Calu3 (cell line): ENCODE results near the gene ELMO1. TPM values are rescaled to one million over a fixed set of nuclear protein-coding genes. Genes with fewer than 3 reads are reported as not detected.

Experiments used
- BruUV-seq: library from RNA; stranded (reverse); fragments of 400-500 nt; replicated peaks from 2 replicates; lab custom pipeline; 2021; lab: Mats Ljungman, UMichigan
- CTCF ChIA-PET: fragments of 300-600 bp; sonication (Branson Sonifier 250); formaldehyde crosslinking; loops from one replicate; lab custom pipeline; 2022; ENCODE audit warnings: antibody characterized with exemption; lab: Charles Lee
- DNase-seq: peaks from one replicate; pipeline ENCODE4 v3.0.0; 2022
- H3K27ac Mint-ChIP-seq: one replicate; pipeline ENCODE4 v1.8.0; 2022; ENCODE audit warnings: mixed read lengths; ENCODE audit not compliant: unreplicated experiment
- H3K27me3 Mint-ChIP-seq: one replicate; pipeline ENCODE4 v1.8.0; 2022; ENCODE audit warnings: mixed read lengths; ENCODE audit not compliant: unreplicated experiment
- H3K36me3 Mint-ChIP-seq: one replicate; pipeline ENCODE4 v1.8.0; 2022; ENCODE audit warnings: mild to moderate bottlenecking, moderate library complexity, mixed read lengths; ENCODE audit not compliant: insufficient read depth, unreplicated experiment
- H3K4me1 Mint-ChIP-seq: one replicate; pipeline ENCODE4 v1.8.0; 2022; ENCODE audit warnings: mild to moderate bottlenecking, low read depth, mixed read lengths; ENCODE audit not compliant: unreplicated experiment
- H3K4me3 Mint-ChIP-seq: one replicate; pipeline ENCODE4 v1.8.0; 2022; ENCODE audit warnings: mild to moderate bottlenecking, low read depth, moderate library complexity, mixed read lengths; ENCODE audit not compliant: unreplicated experiment
- H3K9me3 Mint-ChIP-seq: one replicate; pipeline ENCODE4 v1.8.0; 2022; ENCODE audit warnings: low read depth, mixed read lengths; ENCODE audit not compliant: unreplicated experiment
- intact Hi-C: fragments of 100-400 bp; cut with micrococcal nuclease; formaldehyde crosslinking; loops from one replicate; pipeline ENCODE4 v1.10.0; 2022; ENCODE audit not compliant: unreplicated experiment
- total RNA-seq: library from RNA; stranded (reverse); gene quantifications from 2 replicates; pipeline ENCODE4 v1.2.3, GENCODE V29; 2022
- TF ChIP-seq, protein P1 (sequence below): fragments of 200-600 bp; IDR thresholded peaks from one replicate; pipeline ENCODE4 v1.8.0; 2022; ENCODE audit warnings: antibody characterized with exemption; ENCODE audit not compliant: unreplicated experiment

ELMO1 gene
- total RNA-seq, 1 experiment from 2014 or later = not detected

DNA sequence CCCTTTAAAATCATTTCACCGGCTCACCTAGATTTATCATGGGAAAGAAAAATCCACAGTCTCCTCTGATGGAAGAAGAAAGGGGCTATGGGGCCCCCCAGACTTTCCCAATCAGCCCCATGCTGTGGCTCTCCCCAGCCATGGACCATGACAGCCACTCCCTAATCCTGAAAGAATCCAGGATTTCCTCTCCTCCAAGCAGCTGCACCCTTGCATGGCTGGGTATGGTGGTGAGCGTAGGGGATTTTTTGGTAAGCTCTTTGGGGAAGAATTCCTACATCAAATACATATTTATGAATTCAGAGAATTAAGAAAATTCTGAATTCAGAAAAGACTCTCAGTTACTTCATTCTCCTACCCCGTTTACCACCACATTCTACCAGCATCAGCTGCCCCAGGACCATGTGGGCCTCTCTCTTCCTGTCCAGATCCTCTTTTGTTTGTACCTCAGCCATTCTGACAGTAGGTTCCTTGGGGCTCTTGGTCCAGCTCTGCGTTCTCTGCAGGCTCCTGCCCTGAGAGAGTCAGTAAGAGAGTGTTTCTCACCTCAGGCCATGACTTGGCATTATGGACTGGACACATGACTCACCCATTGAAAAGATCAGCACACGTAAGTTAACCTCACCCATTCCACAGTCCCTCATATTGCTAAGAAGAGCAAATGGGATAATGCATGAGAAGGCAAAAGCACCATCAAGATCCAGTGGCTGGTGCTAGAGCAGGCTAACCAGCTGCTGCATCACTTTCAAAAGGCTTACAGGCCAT is 337.8 kb downstream of the ELMO1 start:
- Mint-ChIP-seq H3K27ac (no peak overlapping the region), H3K36me3 (no peaks in the 10 kb centered on the region), H3K27me3 (no peaks in the 10 kb centered on the region), H3K4me1 (no peaks in the 10 kb centered on the region), H3K4me3 (no peak overlapping the region), H3K9me3 (peaks cover 6% of the 10 kb centered on the region)
- no peak for DNase-seq
- TF ChIP-seq, protein P1, sequence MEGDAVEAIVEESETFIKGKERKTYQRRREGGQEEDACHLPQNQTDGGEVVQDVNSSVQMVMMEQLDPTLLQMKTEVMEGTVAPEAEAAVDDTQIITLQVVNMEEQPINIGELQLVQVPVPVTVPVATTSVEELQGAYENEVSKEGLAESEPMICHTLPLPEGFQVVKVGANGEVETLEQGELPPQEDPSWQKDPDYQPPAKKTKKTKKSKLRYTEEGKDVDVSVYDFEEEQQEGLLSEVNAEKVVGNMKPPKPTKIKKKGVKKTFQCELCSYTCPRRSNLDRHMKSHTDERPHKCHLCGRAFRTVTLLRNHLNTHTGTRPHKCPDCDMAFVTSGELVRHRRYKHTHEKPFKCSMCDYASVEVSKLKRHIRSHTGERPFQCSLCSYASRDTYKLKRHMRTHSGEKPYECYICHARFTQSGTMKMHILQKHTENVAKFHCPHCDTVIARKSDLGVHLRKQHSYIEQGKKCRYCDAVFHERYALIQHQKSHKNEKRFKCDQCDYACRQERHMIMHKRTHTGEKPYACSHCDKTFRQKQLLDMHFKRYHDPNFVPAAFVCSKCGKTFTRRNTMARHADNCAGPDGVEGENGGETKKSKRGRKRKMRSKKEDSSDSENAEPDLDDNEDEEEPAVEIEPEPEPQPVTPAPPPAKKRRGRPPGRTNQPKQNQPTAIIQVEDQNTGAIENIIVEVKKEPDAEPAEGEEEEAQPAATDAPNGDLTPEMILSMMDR = no peak
- intact Hi-C loops = no loop called here
- no TSS peak for BruUV-seq
- CTCF ChIA-PET = no interaction called here

- Mint-ChIP-seq H3K9me3 (peaks cover 6% of the 10 kb centered on the region), H3K36me3 (no peaks in the 10 kb centered on the region), H3K4me1 (no peaks in the 10 kb centered on the region), H3K27ac (no peak overlapping the region), H3K4me3 (no peak overlapping the region), H3K27me3 (no peaks in the 10 kb centered on the region)
- CTCF ChIA-PET = no interaction called here
- TF ChIP-seq, protein P1 = no peak
- no TSS peak for BruUV-seq
- intact Hi-C loops = no loop called here
- no peak for DNase-seq
These were observed 338.8 kb downstream of the ELMO1 start for GRCh38 chr7:37109843-37110242.

- no TSS peak for BruUV-seq
- Mint-ChIP-seq H3K4me3 (no peak overlapping the region), H3K27ac (no peak overlapping the region), H3K4me1 (no peaks in the 10 kb centered on the region), H3K36me3 (no peaks in the 10 kb centered on the region), H3K9me3 (peaks cover 6% of the 10 kb centered on the region), H3K27me3 (no peaks in the 10 kb centered on the region)
- TF ChIP-seq, protein P1 = no peak
- intact Hi-C loops = no loop called here
- DNase-seq = no peak
- CTCF ChIA-PET = no interaction called here
These were observed 339.5 kb downstream of the ELMO1 start for GRCh38 chr7:37109016-37109683.

- no TSS peak for BruUV-seq
- DNase-seq = no peak
- Mint-ChIP-seq H3K4me1 (no peaks in the 10 kb centered on the region), H3K36me3 (no peaks in the 10 kb centered on the region), H3K4me3 (no peak overlapping the region), H3K27me3 (no peaks in the 10 kb centered on the region), H3K27ac (no peak overlapping the region), H3K9me3 (peaks cover 3% of the 10 kb centered on the region)
- CTCF ChIA-PET = no interaction called here
- TF ChIP-seq, protein P1 = no peak
- intact Hi-C loops = no loop called here
These were observed 340.0 kb downstream of the ELMO1 start for GRCh38 chr7:37108615-37109014.
